Keratinocyte (primary cell): ENCODE measurements around the gene C2orf42.
"Not testable (repeated sequence)": the region's sequence is repeated elsewhere in the genome, so short reads cannot be mapped to it uniquely, and the experiment has no call there.

Experiments used
- EZH2 ChIP-seq: IDR thresholded peaks from one replicate; pipeline ENCODE4 v1.6.1; 2012; ENCODE audit warnings: inconsistent platforms, mild to moderate bottlenecking, low read length, moderate library complexity
- TF ChIP-seq, protein P1 (sequence below), 3 experiments: IDR thresholded peaks in 1 of 3; conservative IDR thresholded peaks in 1 of 3; optimal IDR thresholded peaks in 1 of 3; 2 replicates in 2 of 3; 3 replicates in 1 of 3; pipeline versions ENCODE3 to v1.5.1; 2011; ENCODE audit warnings: low read length in 3 of 3, mild to moderate bottlenecking in 3 of 3, moderate library complexity in 2 of 3, control low read depth in 1 of 3, inconsistent platforms in 1 of 3; ENCODE audit not compliant: insufficient read depth in 2 of 3; ENCODE audit errors: extremely low read depth in 1 of 3

GRCh38 chr2:70110397-70110796 lies 80.4 kb downstream of the C2orf42 start:
- TF ChIP-seq, protein P1, sequence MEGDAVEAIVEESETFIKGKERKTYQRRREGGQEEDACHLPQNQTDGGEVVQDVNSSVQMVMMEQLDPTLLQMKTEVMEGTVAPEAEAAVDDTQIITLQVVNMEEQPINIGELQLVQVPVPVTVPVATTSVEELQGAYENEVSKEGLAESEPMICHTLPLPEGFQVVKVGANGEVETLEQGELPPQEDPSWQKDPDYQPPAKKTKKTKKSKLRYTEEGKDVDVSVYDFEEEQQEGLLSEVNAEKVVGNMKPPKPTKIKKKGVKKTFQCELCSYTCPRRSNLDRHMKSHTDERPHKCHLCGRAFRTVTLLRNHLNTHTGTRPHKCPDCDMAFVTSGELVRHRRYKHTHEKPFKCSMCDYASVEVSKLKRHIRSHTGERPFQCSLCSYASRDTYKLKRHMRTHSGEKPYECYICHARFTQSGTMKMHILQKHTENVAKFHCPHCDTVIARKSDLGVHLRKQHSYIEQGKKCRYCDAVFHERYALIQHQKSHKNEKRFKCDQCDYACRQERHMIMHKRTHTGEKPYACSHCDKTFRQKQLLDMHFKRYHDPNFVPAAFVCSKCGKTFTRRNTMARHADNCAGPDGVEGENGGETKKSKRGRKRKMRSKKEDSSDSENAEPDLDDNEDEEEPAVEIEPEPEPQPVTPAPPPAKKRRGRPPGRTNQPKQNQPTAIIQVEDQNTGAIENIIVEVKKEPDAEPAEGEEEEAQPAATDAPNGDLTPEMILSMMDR (optimal IDR thresholded peaks at IDR 0.05 in 1 of 3, IDR thresholded peaks at IDR 0.05 in 1 of 3, conservative IDR thresholded peaks at IDR 0.05 in 1 of 3; ENCODE audit: extremely low read depth in 1 of 3, insufficient read depth in 2 of 3, low read length in 3 of 3): not testable (repeated sequence)
- not testable (repeated sequence) for TF ChIP-seq EZH2
